ENCODE measurements around the gene ADH4.

ADH4 gene

DNA sequence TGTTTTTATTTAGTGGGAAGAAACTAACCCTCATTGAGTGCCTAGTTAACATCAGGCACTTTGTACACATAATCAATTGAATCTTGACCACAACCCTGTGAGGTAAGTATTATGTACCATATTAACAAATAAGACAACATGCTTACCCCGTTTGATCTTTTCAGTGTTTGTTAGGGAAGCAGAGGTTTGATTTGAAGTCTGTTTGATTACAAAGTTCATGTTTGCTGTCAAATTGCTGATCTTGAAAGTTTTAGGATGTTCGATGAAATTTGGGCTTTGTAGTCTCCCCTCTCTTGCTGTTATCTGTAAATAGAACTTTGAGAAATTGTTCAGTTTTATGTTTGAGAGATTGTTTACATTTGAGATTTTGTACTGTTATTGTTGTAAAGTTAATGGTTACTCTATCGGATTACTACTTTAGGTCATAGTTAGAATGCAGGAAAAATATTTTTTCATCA, 13.4 kb upstream of the ADH4 start:
- no peak for ATAC-seq
- TF ChIP-seq, protein P1, sequence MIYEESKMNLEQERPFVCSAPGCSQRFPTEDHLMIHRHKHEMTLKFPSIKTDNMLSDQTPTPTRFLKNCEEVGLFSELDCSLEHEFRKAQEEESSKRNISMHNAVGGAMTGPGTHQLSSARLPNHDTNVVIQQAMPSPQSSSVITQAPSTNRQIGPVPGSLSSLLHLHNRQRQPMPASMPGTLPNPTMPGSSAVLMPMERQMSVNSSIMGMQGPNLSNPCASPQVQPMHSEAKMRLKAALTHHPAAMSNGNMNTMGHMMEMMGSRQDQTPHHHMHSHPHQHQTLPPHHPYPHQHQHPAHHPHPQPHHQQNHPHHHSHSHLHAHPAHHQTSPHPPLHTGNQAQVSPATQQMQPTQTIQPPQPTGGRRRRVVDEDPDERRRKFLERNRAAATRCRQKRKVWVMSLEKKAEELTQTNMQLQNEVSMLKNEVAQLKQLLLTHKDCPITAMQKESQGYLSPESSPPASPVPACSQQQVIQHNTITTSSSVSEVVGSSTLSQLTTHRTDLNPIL (CRISPR knock-in tag; IDR thresholded peaks at IDR 0.05; ENCODE audit: low read depth), result no peak
- TF ChIP-seq ZNF70 (CRISPR knock-in tag; IDR thresholded peaks at IDR 0.05) (no peak), ZNF565 (CRISPR knock-in tag; conservative IDR thresholded peaks at IDR 0.05; ENCODE audit: low read depth) (no peak), SNAI2 (CRISPR knock-in tag; IDR thresholded peaks at IDR 0.05) (no peak), BACH2 (CRISPR knock-in tag; IDR thresholded peaks at IDR 0.05; ENCODE audit: borderline replicate concordance) (no peak)
- TF ChIP-seq, protein P2, sequence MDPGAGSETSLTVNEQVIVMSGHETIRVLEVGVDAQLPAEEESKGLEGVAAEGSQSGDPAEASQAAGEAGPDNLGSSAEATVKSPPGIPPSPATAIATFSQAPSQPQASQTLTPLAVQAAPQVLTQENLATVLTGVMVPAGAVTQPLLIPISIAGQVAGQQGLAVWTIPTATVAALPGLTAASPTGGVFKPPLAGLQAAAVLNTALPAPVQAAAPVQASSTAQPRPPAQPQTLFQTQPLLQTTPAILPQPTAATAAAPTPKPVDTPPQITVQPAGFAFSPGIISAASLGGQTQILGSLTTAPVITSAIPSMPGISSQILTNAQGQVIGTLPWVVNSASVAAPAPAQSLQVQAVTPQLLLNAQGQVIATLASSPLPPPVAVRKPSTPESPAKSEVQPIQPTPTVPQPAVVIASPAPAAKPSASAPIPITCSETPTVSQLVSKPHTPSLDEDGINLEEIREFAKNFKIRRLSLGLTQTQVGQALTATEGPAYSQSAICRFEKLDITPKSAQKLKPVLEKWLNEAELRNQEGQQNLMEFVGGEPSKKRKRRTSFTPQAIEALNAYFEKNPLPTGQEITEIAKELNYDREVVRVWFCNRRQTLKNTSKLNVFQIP (CRISPR knock-in tag; IDR thresholded peaks at IDR 0.05; ENCODE audit: borderline replicate concordance, low read depth), result no peak
- TF ChIP-seq, protein P3, sequence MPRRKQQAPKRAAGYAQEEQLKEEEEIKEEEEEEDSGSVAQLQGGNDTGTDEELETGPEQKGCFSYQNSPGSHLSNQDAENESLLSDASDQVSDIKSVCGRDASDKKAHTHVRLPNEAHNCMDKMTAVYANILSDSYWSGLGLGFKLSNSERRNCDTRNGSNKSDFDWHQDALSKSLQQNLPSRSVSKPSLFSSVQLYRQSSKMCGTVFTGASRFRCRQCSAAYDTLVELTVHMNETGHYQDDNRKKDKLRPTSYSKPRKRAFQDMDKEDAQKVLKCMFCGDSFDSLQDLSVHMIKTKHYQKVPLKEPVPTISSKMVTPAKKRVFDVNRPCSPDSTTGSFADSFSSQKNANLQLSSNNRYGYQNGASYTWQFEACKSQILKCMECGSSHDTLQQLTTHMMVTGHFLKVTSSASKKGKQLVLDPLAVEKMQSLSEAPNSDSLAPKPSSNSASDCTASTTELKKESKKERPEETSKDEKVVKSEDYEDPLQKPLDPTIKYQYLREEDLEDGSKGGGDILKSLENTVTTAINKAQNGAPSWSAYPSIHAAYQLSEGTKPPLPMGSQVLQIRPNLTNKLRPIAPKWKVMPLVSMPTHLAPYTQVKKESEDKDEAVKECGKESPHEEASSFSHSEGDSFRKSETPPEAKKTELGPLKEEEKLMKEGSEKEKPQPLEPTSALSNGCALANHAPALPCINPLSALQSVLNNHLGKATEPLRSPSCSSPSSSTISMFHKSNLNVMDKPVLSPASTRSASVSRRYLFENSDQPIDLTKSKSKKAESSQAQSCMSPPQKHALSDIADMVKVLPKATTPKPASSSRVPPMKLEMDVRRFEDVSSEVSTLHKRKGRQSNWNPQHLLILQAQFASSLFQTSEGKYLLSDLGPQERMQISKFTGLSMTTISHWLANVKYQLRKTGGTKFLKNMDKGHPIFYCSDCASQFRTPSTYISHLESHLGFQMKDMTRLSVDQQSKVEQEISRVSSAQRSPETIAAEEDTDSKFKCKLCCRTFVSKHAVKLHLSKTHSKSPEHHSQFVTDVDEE (CRISPR knock-in tag; IDR thresholded peaks at IDR 0.05), result no peak
- TF ChIP-seq, protein P4, sequence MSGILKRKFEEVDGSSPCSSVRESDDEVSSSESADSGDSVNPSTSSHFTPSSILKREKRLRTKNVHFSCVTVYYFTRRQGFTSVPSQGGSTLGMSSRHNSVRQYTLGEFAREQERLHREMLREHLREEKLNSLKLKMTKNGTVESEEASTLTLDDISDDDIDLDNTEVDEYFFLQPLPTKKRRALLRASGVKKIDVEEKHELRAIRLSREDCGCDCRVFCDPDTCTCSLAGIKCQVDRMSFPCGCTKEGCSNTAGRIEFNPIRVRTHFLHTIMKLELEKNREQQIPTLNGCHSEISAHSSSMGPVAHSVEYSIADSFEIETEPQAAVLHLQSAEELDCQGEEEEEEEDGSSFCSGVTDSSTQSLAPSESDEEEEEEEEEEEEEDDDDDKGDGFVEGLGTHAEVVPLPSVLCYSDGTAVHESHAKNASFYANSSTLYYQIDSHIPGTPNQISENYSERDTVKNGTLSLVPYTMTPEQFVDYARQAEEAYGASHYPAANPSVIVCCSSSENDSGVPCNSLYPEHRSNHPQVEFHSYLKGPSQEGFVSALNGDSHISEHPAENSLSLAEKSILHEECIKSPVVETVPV (CRISPR knock-in tag; IDR thresholded peaks at IDR 0.05), result no peak

DNA sequence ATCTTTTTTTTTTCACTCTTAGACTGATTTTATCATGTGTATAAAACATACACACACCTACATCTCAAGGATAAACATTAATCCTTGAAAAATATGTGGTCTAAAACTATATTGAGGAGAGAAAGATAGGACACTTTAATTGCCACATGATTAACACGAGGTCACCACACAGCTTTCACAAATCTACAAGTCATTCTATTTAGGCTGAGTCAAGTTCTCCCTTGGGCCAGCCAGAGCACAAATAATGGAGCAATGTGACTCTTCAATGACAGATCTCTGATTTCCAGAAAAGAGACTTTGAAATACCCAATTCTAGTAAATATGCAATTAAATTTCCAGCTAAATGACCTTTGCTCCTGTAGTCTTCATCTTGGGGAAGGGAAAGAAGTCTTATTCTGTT, 12.9 kb upstream of the ADH4 start:
- TF ChIP-seq, protein P1 (CRISPR knock-in tag; IDR thresholded peaks at IDR 0.05; ENCODE audit: low read depth), result no peak
- TF ChIP-seq ISL1 (CRISPR knock-in tag; IDR thresholded peaks at IDR 0.05) (no peak), PPARA (CRISPR knock-in tag; IDR thresholded peaks at IDR 0.05; ENCODE audit: borderline replicate concordance) (no peak), ARNTL (CRISPR knock-in tag; IDR thresholded peaks at IDR 0.05; ENCODE audit: borderline replicate concordance, low read depth) (no peak), ESRRG (CRISPR knock-in tag; IDR thresholded peaks at IDR 0.05) (no peak), ZNF70 (CRISPR knock-in tag; IDR thresholded peaks at IDR 0.05) (no peak), ZC3H10 (CRISPR knock-in tag; IDR thresholded peaks at IDR 0.05) (no peak), ZNF565 (CRISPR knock-in tag; conservative IDR thresholded peaks at IDR 0.05; ENCODE audit: low read depth) (no peak), SNAI2 (CRISPR knock-in tag; IDR thresholded peaks at IDR 0.05) (no peak)
- TF ChIP-seq, protein P4 (CRISPR knock-in tag; IDR thresholded peaks at IDR 0.05), result no peak
- ATAC-seq, result no peak

DNA sequence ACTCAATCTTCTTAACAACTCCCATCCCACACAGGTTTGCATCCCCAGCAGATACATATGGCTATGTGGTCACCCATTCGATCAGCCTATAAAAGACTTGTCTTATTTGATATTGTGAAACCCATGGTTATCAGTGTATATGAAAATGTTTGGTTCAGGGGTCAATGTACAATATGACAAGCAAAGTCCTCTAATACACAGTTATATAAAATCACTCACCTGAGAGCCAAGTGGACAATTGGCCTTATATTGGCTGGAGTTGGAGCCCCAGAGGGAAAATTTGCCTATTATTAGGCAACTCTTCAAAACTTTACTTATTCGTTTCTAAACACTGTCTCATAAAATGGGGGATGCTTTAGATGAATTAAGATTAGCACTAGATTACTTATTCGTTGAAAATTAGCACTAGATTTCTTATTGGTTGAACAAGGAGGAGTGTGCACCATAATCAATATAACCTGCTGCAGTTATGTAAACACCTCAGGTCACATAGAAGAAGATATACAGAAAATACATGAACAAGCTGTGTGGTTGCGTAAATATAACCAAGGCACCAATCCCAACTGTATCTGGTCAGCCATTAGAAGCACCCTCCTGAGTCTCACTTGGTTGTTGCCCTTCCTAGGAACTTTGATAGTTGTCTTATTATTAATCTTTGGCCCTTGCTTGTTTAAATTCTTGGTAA, 10.7 kb upstream of the ADH4 start:
- TF ChIP-seq ZNF70 (CRISPR knock-in tag; IDR thresholded peaks at IDR 0.05), result no peak
- TF ChIP-seq, protein P5, sequence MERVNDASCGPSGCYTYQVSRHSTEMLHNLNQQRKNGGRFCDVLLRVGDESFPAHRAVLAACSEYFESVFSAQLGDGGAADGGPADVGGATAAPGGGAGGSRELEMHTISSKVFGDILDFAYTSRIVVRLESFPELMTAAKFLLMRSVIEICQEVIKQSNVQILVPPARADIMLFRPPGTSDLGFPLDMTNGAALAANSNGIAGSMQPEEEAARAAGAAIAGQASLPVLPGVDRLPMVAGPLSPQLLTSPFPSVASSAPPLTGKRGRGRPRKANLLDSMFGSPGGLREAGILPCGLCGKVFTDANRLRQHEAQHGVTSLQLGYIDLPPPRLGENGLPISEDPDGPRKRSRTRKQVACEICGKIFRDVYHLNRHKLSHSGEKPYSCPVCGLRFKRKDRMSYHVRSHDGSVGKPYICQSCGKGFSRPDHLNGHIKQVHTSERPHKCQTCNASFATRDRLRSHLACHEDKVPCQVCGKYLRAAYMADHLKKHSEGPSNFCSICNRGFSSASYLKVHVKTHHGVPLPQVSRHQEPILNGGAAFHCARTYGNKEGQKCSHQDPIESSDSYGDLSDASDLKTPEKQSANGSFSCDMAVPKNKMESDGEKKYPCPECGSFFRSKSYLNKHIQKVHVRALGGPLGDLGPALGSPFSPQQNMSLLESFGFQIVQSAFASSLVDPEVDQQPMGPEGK (CRISPR knock-in tag; IDR thresholded peaks at IDR 0.05; ENCODE audit: borderline replicate concordance), result no peak
- TF ChIP-seq ZC3H10 (CRISPR knock-in tag; IDR thresholded peaks at IDR 0.05), result no peak
- ATAC-seq, result no peak

Measured in SK-N-SH treated with all-trans-retinoic acid at 6 μM for 48 hours (cell line).